Astrocyte of the spinal cord (primary cell): ENCODE measurements around the gene SIRPD.

ENCODE experiments used
- DNase-seq: peaks from one replicate; pipeline ENCODE4 v3.0.0; 2011; ENCODE audit warnings: low read depth, low spot score
- H3K4me3 ChIP-seq: 2 replicates; pipeline ENCODE4 v1.5.1; 2011; ENCODE audit warnings: low read depth, mild to moderate bottlenecking, low read length, moderate library complexity
- CTCF ChIP-seq: IDR thresholded peaks from 2 replicates; pipeline ENCODE4 v1.5.1; 2012; ENCODE audit warnings: low read depth, mild to moderate bottlenecking, low read length, inconsistent platforms
- in situ Hi-C: cut with HindIII; loops from 2 replicates; pipeline ENCODE4 v1.10.0; 2017; ENCODE audit warnings: low sequenced_read_pairs

Gene SIRPD

GRCh38 chr20:1557605-1558004 lies at the start of gene SIRPD:
Gene SIRPD, minus strand, starts transcription at chr20:1557705. Its CDS starts 52 bp downstream, at chr20:1557653.
- H3K4me3 ChIP-seq = no peak within 1 kb of the TSS
- in situ Hi-C loops = no loop called here
- DNase-seq = no peak
- no peak for TF ChIP-seq CTCF

- no peak for DNase-seq
- H3K4me3 ChIP-seq = no peak overlapping the region
- in situ Hi-C loops = no loop called here
- no peak for TF ChIP-seq CTCF
These were observed 43.2 kb upstream of the SIRPD start for GRCh38 chr20:1600736-1601135.

GRCh38 chr20:1595333-1595732 lies 37.8 kb upstream of the SIRPD start:
- TF ChIP-seq CTCF = no peak
- no peak for DNase-seq
- H3K4me3 ChIP-seq = no peak overlapping the region
- in situ Hi-C loops = no loop called here

GRCh38 chr20:1588533-1589460 lies 31.3 kb upstream of the SIRPD start:
- no peak overlapping the region for H3K4me3 ChIP-seq
- in situ Hi-C loops = no loop called here
- no peak for TF ChIP-seq CTCF
- no peak for DNase-seq

- in situ Hi-C loops = no loop called here
- no peak for TF ChIP-seq CTCF
- DNase-seq = no peak
- H3K4me3 ChIP-seq = no peak overlapping the region
These were observed 30.5 kb upstream of the SIRPD start for GRCh38 chr20:1587781-1588532.

- no peak for DNase-seq
- no peak overlapping the region for H3K4me3 ChIP-seq
- TF ChIP-seq CTCF = no peak
- in situ Hi-C loops = no loop called here
These were observed 22.0 kb upstream of the SIRPD start for GRCh38 chr20:1579488-1579887.
